ENCODE data around the gene SMS. TPM values are rescaled to one million over a fixed set of nuclear protein-coding genes. Genes with fewer than 3 reads are reported as not detected.

The SMS gene
- total RNA-seq = 48.9 TPM

DNA sequence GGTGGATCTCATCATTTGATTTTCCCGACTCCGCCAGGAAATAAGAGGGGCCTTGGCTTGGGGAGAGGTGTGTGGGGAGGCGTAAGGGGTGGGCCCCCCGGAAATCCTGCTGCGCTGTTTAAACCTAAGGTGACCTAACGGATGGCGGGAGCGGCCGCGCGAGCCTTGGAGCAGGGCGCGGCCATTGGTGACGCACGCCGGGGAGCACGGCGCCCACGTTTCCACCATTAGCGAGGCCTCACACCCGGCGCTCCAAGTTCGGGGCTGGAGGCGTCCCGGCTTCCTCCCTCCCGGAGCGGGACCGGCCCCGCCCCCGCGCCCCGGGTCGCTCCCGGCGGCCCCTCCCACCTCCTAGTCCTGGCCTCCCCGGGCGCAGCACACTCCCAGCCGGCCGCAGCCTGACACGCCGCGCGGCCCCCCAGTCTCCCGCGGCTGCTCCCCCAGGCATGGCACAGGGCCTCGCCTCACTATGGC is at the start of gene SMS:
TSS of gene SMS (plus strand) at position 354 of the 474 bp plus-strand sequence. CDS start at position 470, 116 bp downstream.
- peak; percentile 72 for DNase-seq (ENCODE audit: low spot score)

- DNase-seq (ENCODE audit: low spot score) = no peak
These were observed 35.2 kb upstream of the SMS start for GRCh38 chrX:21905313-21905712.

DNA sequence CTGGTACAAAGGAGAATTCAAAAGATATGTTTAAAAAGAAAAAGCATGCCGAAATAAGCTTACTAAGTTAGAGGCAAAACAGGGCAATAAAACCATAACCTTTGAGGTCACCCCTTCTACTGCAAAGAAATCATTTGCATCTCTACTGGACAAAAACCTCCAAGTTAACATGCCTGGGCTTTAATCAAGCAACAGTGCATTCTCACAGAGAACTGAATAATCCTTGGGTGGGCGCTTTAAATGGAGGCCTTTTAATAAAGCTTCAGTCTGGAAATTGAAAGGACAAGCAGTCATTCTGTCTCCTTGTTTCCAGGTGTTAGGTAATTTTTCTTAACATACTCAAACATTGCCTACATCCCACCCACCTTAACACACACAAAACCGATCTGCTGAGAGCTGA is 34.6 kb upstream of the SMS start:
- DNase-seq (ENCODE audit: low spot score) = no peak

GRCh38 chrX:21907260-21907659 is 33.2 kb upstream of the SMS start:
- no peak for DNase-seq (ENCODE audit: low spot score)

GRCh38 chrX:21911481-21911880 is 29.0 kb upstream of the SMS start:
- no peak for DNase-seq (ENCODE audit: low spot score)

DNA sequence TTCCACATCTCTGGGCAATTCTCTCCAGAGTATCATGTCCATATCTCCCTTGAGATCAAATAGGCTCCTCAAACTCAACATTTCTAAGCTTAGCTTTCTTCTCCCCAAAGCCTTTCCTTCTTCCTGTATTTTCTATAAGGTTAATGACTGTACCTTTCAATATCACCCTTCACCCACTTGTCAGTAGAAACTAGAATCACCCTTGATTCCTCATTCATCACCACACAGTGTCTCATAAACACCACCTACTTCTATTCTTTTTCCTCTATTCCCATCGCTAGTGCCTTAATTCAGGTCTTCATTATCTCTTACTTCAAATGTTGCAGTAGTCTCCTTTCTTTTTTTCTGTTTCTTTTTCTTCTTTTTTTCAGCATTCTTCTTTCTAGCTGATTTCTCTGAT is 28.3 kb upstream of the SMS start:
- no peak for DNase-seq (ENCODE audit: low spot score)

DNA sequence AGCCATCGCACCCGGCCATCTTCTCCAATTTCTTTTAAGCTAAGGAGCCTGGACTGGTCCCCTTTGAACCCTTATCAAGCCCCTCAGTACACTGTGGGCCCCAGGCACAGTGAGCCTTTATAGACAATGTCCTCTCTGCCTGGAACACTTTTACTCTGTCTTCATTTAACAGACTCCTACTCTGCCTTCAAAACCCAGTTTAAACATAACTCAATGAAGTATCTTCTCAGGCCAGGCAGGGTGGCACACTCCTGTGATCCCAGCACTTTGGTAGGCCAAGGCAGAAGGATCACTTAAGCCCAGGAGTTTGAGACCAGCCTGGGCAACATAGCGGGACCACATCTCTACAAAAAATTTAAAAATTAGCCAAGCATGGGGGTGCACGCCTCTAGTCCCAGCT is 27.5 kb upstream of the SMS start:
- DNase-seq (ENCODE audit: low spot score) = no peak

DNA sequence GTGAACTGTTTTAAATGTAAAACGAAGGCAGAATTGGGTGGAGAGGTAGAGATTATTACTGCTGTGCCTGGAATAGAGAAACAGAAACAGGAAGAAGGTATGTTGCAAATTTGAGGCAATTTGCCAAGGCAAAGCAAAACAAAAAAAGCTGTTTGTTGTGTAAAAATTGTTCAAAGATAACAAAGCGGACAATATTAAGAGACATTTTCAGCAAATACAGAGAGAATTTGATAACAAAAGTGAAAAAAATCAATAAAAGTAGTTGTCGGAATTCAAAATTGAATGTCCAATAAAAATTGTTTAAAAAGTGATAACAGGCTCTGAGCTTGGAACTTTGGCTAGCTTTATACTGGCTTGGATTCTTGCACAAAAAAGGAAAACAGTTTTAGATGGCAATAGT is 14.4 kb upstream of the SMS start:
- DNase-seq (ENCODE audit: low spot score) = no peak

DNA sequence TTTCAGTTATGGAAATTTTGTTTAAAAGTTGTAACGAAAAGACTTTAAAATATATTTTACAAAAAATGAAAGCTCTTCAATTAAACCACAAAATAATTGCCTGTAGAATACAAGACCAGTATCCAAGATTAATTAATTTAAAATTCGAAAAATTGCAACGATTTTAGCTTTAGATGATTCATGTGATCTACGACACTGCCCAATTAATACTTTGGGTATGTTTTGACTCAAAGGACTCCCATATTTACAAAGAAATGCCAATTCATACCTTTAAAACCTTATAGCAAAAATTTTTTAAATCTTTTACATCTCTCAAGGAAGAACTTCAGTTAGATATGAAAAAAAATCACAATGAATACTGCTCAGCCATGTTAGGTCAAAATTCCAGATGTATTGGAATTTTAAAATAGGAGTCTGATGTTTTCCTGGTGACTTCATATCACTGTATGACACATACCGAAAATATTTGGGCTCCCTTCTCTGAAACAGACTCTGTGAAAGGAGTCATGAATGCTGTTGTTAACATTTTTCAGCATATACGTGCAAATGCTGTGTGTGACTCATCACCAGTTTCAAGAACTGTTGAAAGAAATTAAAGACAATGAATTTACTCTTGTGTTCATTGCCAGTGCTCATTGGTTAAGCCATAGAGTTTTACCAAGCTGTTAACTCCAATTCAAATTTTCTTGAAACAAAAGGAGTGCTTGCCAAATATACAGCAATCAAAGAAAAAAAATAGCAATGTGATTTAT is 13.8 kb upstream of the SMS start:
- DNase-seq (ENCODE audit: low spot score) = no peak

DNA sequence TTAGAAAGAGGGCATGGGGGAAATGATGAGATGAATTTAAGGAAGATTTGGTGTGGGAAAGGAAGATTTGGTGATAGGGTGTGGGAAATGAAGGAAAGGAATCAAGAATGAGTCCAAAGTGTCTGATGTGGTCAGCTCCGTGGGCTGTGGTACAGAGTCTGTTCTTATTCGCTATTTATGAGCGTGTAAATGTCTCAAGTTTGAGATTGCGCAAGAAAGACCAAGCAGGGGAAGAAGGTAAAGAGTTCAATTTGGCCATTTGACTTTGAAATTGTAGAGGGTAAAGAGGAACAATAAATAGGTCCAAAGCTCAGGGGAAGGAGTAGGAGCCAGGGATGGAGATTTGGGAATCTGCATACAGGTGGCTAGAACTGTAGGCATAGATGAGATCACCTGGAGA is 11.3 kb upstream of the SMS start:
- DNase-seq (ENCODE audit: low spot score) = no peak

DNA sequence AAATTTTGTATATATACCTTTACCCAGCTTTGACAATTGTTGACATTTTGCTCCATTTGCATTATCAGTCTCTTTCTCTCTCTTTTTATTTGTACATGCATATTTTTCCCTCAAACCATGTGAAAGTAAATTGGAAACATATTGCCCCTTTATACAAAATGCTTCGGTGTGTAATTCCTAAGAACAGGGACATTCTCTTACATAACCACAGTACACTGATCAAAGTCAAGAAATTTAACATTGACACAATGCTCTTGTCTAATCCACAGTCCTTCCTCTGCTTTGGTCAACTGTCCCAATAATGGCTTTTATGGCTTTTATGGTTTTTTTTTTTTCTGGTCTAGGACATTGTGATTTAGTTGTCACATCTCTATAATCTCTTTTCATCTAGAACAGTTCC is 9.5 kb upstream of the SMS start:
- DNase-seq (ENCODE audit: low spot score) = no peak

DNA sequence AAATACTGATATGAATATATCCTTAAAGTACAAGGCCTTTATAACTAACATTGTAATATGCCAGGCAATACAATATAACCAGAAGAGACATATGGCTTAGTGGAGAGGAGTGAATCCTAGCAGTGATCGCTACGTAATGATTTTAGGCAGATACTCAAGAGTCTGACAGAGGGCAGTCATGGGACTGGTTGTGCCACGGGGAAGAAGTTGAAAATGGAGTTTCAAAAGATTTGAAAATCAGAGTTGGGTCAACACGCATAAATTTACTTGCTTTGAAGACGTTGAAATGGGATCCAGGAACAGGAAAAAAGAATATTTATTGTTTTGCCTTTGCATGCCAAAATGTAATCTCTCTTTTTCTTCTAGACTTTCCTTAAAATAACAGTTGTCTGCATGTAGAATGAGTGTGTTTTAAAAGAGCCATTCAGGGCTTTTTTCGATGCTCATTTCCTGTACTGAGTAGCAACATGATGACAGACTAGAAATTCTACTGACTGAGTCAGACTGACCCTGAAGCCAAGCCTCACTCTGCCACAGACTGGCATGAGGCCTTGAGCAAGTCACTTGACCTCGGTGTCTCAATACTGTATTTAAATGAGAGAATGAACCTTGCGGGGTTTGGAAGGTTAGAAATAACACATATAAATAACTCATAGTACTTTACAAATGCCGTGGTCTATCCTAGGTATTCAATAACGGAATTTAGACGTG is 8.1 kb upstream of the SMS start:
- no peak for DNase-seq (ENCODE audit: low spot score)

- no peak for DNase-seq (ENCODE audit: low spot score)
These were observed 7.4 kb upstream of the SMS start for GRCh38 chrX:21933077-21933476.

GRCh38 chrX:21934414-21934813 is 6.1 kb upstream of the SMS start:
- DNase-seq (ENCODE audit: low spot score) = no peak

DNA sequence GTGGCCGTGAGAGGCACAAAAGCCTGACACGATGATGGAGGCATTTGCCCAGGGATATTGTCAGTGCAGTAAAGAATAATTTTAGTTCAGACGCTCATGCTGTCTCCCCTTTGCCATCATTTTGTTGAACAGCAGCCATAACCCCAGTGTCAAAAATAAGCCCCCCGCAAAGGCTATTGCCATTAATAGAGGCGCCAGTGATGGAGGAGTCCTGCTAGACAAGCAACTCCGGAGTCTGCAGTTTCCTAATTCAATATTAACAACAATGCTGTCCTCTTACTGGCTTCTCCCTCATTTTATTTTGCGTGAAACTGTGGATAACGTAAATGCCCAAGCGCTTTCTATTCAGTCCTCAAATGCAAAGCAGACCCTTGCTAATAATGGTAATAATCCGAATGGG is 603 bp upstream of the SMS start:
- no peak for DNase-seq (ENCODE audit: low spot score)

- DNase-seq (ENCODE audit: low spot score) = no peak
These were observed 3.1 kb downstream of the SMS start for GRCh38 chrX:21943460-21944135.

- no peak for DNase-seq (ENCODE audit: low spot score)
These were observed 3.7 kb downstream of the SMS start for GRCh38 chrX:21944136-21944615.

DNA sequence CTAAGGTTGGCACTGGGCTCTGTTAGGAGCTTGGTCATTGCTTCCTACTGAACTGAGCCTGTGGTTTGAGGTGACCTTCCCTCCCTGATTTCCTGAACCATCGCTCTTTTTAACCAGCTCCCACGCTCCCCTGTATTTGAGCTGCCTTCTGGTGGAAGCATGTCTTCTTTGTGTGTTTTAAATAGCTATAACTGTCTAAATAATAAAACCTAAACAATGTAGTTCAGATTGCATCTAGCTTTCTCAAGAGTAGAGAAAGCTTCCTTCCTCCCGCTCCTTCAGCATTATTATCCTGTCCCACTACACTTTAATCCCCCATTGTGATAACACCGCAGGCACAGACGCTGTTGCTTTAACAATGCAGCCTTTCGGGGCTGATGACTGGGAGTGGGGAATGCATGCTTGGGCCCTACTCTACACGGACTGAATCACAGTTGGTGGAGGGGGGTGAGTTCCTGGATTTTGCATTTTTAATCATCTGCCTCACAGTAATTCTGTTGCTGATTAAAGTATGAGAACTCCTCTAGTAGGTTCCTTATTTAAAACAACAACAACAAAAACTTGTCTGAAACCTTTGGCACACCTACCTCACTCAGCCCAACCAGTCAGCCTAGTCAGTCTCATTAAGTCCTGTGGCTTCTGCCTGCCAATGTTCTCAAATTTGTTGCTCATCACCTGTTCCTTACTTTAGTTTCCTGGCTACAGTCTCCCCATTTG is 6.6 kb downstream of the SMS start:
- DNase-seq (ENCODE audit: low spot score) = no peak

- DNase-seq (ENCODE audit: low spot score) = no peak
These were observed 7.2 kb downstream of the SMS start for GRCh38 chrX:21947671-21948070.

GRCh38 chrX:21948897-21949578 is 8.5 kb downstream of the SMS start:
- DNase-seq (ENCODE audit: low spot score) = no peak

- no peak for DNase-seq (ENCODE audit: low spot score)
These were observed 9.2 kb downstream of the SMS start for GRCh38 chrX:21949689-21950088.
